GM23338 (cell line): ENCODE results near the gene HOXB4. TPM values are rescaled to one million over a fixed set of nuclear protein-coding genes. Genes with fewer than 3 reads are reported as not detected.

ENCODE experiments used
- ATAC-seq: fragments of 200-7000 bp; cut with Tn5 transposase; 3 replicates; pipeline ENCODE4 v1.9.1; 2020
- DNase-seq: peaks from one replicate; pipeline ENCODE4 v3.0.0-alpha.2; 2015; ENCODE audit warnings: low spot score
- H2AFZ ChIP-seq: fragments of 200-600 bp; sonication (generic); 2 replicates; pipeline ENCODE4 v1.8.0; 2016; ENCODE audit warnings: antibody characterized with exemption, mild to moderate bottlenecking, moderate library complexity
- H3F3A ChIP-seq: fragments of 200-600 bp; sonication (generic); replicated peaks from 2 replicates; pipeline ENCODE4 v1.8.0; 2017; ENCODE audit warnings: antibody characterized with exemption, mixed run types, low read depth
- H3K27ac ChIP-seq: fragments of 200-600 bp; sonication (generic); 2 replicates; pipeline ENCODE4 v1.6.1; 2016; ENCODE audit warnings: low read depth
- H3K27me3 ChIP-seq: fragments of 200-600 bp; sonication (generic); 2 replicates; pipeline ENCODE4 v1.8.0; 2016; ENCODE audit warnings: mild to moderate bottlenecking, mixed run types, moderate library complexity; ENCODE audit not compliant: insufficient read depth
- H3K36me3 ChIP-seq: fragments of 200-600 bp; sonication (generic); 2 replicates; pipeline ENCODE4 v1.8.0; 2016; ENCODE audit warnings: mild to moderate bottlenecking; ENCODE audit not compliant: insufficient read depth
- H3K4me1 ChIP-seq: fragments of 200-600 bp; sonication (generic); 2 replicates; pipeline ENCODE4 v1.8.0; 2016; ENCODE audit warnings: mild to moderate bottlenecking, moderate library complexity; ENCODE audit not compliant: insufficient read depth
- H3K4me2 ChIP-seq: fragments of 200-600 bp; sonication (generic); 2 replicates; pipeline ENCODE4 v1.7.1; 2017; ENCODE audit warnings: mixed run types
- H3K4me3 ChIP-seq: fragments of 200-600 bp; sonication (generic); 2 replicates; pipeline ENCODE4 v1.6.1; 2016; ENCODE audit warnings: mixed run types
- H3K79me2 ChIP-seq: fragments of 200-600 bp; sonication (generic); replicated peaks from 2 replicates; pipeline ENCODE4 v1.8.0; 2017; ENCODE audit warnings: mild to moderate bottlenecking; ENCODE audit not compliant: insufficient read depth
- H3K9me2 ChIP-seq: fragments of 200-600 bp; sonication (generic); 2 replicates; pipeline ENCODE4 v1.8.0; 2017; ENCODE audit not compliant: insufficient read depth
- H4K20me1 ChIP-seq: fragments of 200-600 bp; sonication (generic); replicated peaks from 2 replicates; pipeline ENCODE4 v1.8.0; 2017; ENCODE audit warnings: mild to moderate bottlenecking; ENCODE audit not compliant: insufficient read depth
- H3K27ac Mint-ChIP-seq: 2 replicates; pipeline ENCODE4 v1.8.0; 2020; ENCODE audit warnings: inconsistent platforms, mild to moderate bottlenecking, moderate library complexity, mixed read lengths
- H3K27me3 Mint-ChIP-seq: 3 replicates; pipeline ENCODE4 v1.8.0; 2022; ENCODE audit warnings: low read depth, mild to moderate bottlenecking, moderate library complexity, mixed read lengths, inconsistent platforms; ENCODE audit not compliant: insufficient read depth, poor library complexity
- H3K36me3 Mint-ChIP-seq: 3 replicates; pipeline ENCODE4 v1.8.0; 2021; ENCODE audit warnings: low read depth, mild to moderate bottlenecking, inconsistent platforms, moderate library complexity, mixed read lengths
- H3K4me1 Mint-ChIP-seq: 3 replicates; pipeline ENCODE4 v1.8.0; 2020; ENCODE audit warnings: mild to moderate bottlenecking, inconsistent platforms, mixed read lengths
- H3K4me3 Mint-ChIP-seq: 3 replicates; pipeline ENCODE4 v1.8.0; 2021; ENCODE audit warnings: moderate library complexity, mild to moderate bottlenecking, inconsistent platforms, mixed read lengths
- H3K9me3 Mint-ChIP-seq: 3 replicates; pipeline ENCODE4 v1.8.0; 2020; ENCODE audit warnings: moderate library complexity, mild to moderate bottlenecking, inconsistent platforms, mixed read lengths
- CREB1 ChIP-seq: fragments of 250-450 bp; sonication (Bioruptor Pico); IDR thresholded peaks from 2 replicates; pipeline ENCODE4 v1.5.0; 2020; ENCODE audit warnings: low read depth, mild to moderate bottlenecking, moderate library complexity
- EZH2 ChIP-seq: fragments of 200-600 bp; sonication (generic); IDR thresholded peaks from one replicate; pipeline ENCODE4 v1.8.0; 2017; ENCODE audit warnings: antibody characterized with exemption, mild to moderate bottlenecking, low read depth; ENCODE audit not compliant: unreplicated experiment
- EZH2phosphoT487 ChIP-seq: fragments of 200-600 bp; sonication (generic); IDR thresholded peaks from one replicate; pipeline ENCODE4 v1.8.1; 2018; ENCODE audit warnings: antibody characterized with exemption; ENCODE audit not compliant: unreplicated experiment
- JUNB ChIP-seq: IDR thresholded peaks from one replicate; pipeline ENCODE4 v1.6.1; 2016; ENCODE audit warnings: antibody characterized with exemption; ENCODE audit not compliant: unreplicated experiment
- NANOG ChIP-seq: IDR thresholded peaks from 2 replicates; pipeline ENCODE4 v1.6.1; 2016; ENCODE audit warnings: antibody characterized with exemption, borderline replicate concordance
- POLR2AphosphoS5 ChIP-seq: IDR thresholded peaks from 2 replicates; pipeline ENCODE4 v1.6.1; 2016; ENCODE audit warnings: antibody characterized with exemption, low read depth
- STAT1 ChIP-seq: IDR thresholded peaks from one replicate; pipeline ENCODE4 v1.6.1; 2016; ENCODE audit warnings: antibody characterized with exemption; ENCODE audit not compliant: unreplicated experiment
- ZNF114 ChIP-seq: fragments of 250-450 bp; sonication (Bioruptor Pico); IDR thresholded peaks from 2 replicates; pipeline ENCODE4 v1.5.0; 2020; ENCODE audit warnings: mild to moderate bottlenecking, moderate library complexity
- ZNF331 ChIP-seq: fragments of 250-450 bp; sonication (Bioruptor Pico); IDR thresholded peaks from 2 replicates; pipeline ENCODE4 v1.5.0; 2020; ENCODE audit warnings: low read depth, mild to moderate bottlenecking, moderate library complexity
- polyA plus RNA-seq: library from polyadenylated mRNA; unstranded; fragments of >200 nt; fragmentation: Nextera tagmentation; extraction: Ambion mirVana; gene quantifications from 2 replicates; pipeline ENCODE4 v1.2.1, GENCODE V29; 2016
- total RNA-seq: library from RNA; depleted of rRNA; stranded (reverse); fragments of >200 nt; shearing (Covaris generic); gene quantifications from 2 replicates; pipeline ENCODE4 v1.2.3, GENCODE V29; 2014
- TF ChIP-seq, protein P1 (sequence below): IDR thresholded peaks from 2 replicates; pipeline ENCODE4 v1.6.1; 2016; ENCODE audit warnings: antibody characterized with exemption
- TF ChIP-seq, protein P2 (sequence below): IDR thresholded peaks from one replicate; pipeline ENCODE4 v1.6.1; 2018; ENCODE audit warnings: antibody characterized with exemption; ENCODE audit not compliant: unreplicated experiment
- TF ChIP-seq, protein P3 (sequence below): fragments of 250-450 bp; sonication (Bioruptor Pico); IDR thresholded peaks from 2 replicates; pipeline ENCODE4 v1.5.0; 2020; ENCODE audit warnings: mild to moderate bottlenecking, moderate library complexity

HOXB4 gene
- total and polyA plus RNA-seq, 2 experiments from 2014 or later: not detected

GRCh38 chr17:48612456-48612853 is 34.3 kb upstream of the HOXB4 start:
- Histone ChIP-seq H3F3A (peaks cover 38% of the 10 kb centered on the region), H3K9me2 (no peaks in the 10 kb centered on the region), H3K79me2 (no peaks in the 10 kb centered on the region), H3K4me1 (peaks cover 37% of the 10 kb centered on the region; the same call in 1 of the 2 replicates), H4K20me1 (peaks cover 53% of the 10 kb centered on the region), H3K27ac (no peak overlapping the region), H3K27me3 (peaks cover 100% of the 10 kb centered on the region), H3K36me3 (no peaks in the 10 kb centered on the region), H3K4me2 (peak overlapping the region; percentile 60), H2AFZ (no peak overlapping the region; the same call in 1 of the 2 replicates), H3K4me3 (no peak overlapping the region)
- Mint-ChIP-seq H3K36me3 (no peaks in the 10 kb centered on the region; the same call in 2 of the 3 replicates), H3K4me1 (peaks cover 24% of the 10 kb centered on the region), H3K27me3 (peaks cover 99% of the 10 kb centered on the region), H3K9me3 (peaks cover 7% of the 10 kb centered on the region; the same call in 2 of the 3 replicates), H3K27ac (no peak overlapping the region), H3K4me3 (peak overlapping the region; percentile 2; the same call in 1 of the 3 replicates)
- DNase-seq: no peak
- no peak for ATAC-seq
- TF ChIP-seq ZNF114 (CRISPR knock-in tag) (no peak), POLR2AphosphoS5 (no peak), NANOG (no peak), EZH2 (peak; percentile 100), JUNB (no peak), STAT1 (no peak), ZNF331 (no peak), CREB1 (CRISPR knock-in tag) (no peak), EZH2phosphoT487 (peak; percentile 58)
- TF ChIP-seq, protein P1, sequence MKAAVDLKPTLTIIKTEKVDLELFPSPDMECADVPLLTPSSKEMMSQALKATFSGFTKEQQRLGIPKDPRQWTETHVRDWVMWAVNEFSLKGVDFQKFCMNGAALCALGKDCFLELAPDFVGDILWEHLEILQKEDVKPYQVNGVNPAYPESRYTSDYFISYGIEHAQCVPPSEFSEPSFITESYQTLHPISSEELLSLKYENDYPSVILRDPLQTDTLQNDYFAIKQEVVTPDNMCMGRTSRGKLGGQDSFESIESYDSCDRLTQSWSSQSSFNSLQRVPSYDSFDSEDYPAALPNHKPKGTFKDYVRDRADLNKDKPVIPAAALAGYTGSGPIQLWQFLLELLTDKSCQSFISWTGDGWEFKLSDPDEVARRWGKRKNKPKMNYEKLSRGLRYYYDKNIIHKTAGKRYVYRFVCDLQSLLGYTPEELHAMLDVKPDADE: no peak
- TF ChIP-seq, protein P2, sequence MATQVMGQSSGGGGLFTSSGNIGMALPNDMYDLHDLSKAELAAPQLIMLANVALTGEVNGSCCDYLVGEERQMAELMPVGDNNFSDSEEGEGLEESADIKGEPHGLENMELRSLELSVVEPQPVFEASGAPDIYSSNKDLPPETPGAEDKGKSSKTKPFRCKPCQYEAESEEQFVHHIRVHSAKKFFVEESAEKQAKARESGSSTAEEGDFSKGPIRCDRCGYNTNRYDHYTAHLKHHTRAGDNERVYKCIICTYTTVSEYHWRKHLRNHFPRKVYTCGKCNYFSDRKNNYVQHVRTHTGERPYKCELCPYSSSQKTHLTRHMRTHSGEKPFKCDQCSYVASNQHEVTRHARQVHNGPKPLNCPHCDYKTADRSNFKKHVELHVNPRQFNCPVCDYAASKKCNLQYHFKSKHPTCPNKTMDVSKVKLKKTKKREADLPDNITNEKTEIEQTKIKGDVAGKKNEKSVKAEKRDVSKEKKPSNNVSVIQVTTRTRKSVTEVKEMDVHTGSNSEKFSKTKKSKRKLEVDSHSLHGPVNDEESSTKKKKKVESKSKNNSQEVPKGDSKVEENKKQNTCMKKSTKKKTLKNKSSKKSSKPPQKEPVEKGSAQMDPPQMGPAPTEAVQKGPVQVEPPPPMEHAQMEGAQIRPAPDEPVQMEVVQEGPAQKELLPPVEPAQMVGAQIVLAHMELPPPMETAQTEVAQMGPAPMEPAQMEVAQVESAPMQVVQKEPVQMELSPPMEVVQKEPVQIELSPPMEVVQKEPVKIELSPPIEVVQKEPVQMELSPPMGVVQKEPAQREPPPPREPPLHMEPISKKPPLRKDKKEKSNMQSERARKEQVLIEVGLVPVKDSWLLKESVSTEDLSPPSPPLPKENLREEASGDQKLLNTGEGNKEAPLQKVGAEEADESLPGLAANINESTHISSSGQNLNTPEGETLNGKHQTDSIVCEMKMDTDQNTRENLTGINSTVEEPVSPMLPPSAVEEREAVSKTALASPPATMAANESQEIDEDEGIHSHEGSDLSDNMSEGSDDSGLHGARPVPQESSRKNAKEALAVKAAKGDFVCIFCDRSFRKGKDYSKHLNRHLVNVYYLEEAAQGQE: no peak
- TF ChIP-seq, protein P3, sequence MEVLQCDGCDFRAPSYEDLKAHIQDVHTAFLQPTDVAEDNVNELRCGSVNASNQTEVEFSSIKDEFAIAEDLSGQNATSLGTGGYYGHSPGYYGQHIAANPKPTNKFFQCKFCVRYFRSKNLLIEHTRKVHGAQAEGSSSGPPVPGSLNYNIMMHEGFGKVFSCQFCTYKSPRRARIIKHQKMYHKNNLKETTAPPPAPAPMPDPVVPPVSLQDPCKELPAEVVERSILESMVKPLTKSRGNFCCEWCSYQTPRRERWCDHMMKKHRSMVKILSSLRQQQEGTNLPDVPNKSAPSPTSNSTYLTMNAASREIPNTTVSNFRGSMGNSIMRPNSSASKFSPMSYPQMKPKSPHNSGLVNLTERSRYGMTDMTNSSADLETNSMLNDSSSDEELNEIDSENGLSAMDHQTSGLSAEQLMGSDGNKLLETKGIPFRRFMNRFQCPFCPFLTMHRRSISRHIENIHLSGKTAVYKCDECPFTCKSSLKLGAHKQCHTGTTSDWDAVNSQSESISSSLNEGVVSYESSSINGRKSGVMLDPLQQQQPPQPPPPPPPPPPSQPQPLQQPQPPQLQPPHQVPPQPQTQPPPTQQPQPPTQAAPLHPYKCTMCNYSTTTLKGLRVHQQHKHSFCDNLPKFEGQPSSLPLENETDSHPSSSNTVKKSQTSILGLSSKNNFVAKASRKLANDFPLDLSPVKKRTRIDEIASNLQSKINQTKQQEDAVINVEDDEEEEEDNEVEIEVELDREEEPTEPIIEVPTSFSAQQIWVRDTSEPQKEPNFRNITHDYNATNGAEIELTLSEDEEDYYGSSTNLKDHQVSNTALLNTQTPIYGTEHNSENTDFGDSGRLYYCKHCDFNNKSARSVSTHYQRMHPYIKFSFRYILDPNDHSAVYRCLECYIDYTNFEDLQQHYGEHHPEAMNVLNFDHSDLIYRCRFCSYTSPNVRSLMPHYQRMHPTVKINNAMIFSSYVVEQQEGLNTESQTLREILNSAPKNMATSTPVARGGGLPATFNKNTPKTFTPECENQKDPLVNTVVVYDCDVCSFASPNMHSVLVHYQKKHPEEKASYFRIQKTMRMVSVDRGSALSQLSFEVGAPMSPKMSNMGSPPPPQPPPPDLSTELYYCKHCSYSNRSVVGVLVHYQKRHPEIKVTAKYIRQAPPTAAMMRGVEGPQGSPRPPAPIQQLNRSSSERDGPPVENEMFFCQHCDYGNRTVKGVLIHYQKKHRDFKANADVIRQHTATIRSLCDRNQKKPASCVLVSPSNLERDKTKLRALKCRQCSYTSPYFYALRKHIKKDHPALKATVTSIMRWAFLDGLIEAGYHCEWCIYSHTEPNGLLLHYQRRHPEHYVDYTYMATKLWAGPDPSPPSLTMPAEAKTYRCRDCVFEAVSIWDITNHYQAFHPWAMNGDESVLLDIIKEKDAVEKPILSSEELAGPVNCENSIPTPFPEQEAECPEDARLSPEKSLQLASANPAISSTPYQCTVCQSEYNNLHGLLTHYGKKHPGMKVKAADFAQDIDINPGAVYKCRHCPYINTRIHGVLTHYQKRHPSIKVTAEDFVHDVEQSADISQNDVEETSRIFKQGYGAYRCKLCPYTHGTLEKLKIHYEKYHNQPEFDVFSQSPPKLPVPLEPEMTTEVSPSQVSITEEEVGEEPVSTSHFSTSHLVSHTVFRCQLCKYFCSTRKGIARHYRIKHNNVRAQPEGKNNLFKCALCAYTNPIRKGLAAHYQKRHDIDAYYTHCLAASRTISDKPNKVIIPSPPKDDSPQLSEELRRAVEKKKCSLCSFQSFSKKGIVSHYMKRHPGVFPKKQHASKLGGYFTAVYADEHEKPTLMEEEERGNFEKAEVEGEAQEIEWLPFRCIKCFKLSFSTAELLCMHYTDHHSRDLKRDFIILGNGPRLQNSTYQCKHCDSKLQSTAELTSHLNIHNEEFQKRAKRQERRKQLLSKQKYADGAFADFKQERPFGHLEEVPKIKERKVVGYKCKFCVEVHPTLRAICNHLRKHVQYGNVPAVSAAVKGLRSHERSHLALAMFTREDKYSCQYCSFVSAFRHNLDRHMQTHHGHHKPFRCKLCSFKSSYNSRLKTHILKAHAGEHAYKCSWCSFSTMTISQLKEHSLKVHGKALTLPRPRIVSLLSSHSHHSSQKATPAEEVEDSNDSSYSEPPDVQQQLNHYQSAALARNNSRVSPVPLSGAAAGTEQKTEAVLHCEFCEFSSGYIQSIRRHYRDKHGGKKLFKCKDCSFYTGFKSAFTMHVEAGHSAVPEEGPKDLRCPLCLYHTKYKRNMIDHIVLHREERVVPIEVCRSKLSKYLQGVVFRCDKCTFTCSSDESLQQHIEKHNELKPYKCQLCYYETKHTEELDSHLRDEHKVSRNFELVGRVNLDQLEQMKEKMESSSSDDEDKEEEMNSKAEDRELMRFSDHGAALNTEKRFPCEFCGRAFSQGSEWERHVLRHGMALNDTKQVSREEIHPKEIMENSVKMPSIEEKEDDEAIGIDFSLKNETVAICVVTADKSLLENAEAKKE (CRISPR knock-in tag): no peak
